NCI-H446 (cell line): ENCODE results near the gene PUS10.
"Not testable (repeated sequence)": the region's sequence is repeated elsewhere in the genome, so short reads cannot be mapped to it uniquely, and the experiment has no call there.

Experiments used
- DNase-seq, 2 experiments: peaks; one replicate each; lab custom pipeline; 2025; lab: John Stamatoyannopoulos, UW

The PUS10 gene, protein sequence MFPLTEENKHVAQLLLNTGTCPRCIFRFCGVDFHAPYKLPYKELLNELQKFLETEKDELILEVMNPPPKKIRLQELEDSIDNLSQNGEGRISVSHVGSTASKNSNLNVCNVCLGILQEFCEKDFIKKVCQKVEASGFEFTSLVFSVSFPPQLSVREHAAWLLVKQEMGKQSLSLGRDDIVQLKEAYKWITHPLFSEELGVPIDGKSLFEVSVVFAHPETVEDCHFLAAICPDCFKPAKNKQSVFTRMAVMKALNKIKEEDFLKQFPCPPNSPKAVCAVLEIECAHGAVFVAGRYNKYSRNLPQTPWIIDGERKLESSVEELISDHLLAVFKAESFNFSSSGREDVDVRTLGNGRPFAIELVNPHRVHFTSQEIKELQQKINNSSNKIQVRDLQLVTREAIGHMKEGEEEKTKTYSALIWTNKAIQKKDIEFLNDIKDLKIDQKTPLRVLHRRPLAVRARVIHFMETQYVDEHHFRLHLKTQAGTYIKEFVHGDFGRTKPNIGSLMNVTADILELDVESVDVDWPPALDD

DNA sequence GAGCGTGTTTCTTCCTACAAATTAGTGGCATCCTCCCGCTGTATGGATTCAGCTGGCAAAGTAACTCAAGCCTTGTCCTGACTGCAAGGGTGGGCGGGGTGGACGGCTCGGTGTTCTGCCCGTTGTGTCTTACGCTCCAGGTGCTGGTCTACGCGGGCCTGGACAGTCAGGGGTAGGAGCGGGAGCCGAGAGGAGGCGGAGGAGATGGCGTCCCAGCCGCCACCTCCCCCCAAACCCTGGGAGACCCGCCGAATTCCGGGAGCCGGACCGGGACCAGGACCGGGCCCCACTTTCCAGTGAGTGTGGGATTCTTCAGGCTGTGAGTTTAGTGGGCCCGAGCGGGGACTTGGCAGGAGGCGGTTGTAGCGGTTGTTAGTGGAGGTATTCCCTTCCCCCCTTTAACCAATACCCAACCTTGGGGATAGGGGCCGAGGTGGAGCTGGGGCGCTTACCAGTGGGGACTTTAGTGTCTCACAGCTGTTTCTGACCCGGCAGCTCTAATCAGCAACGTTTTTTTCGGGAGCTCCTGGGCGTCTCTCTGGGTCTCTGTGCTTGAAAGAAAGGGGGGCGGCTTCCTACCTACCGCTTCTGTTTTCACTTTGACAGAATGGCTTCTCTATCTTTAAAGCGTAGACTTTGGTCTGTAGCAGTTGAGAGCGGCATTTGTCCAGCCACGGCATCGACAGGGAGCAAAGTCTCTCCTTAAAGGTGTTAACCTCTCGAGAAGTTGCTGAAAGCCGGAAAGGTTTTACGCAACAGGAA lies at the start of gene PUS10, which contains the start of gene PEX13:
PUS10 (minus strand) TSS at position 700 of the 762 bp plus-strand sequence. CDS start 6,365 bp downstream, outside the sequence.
PEX13 (plus strand) TSS at position 165 of the 762 bp plus-strand sequence; CDS start at position 205, 40 bp downstream.
- DNase-seq, result peak; percentile 72 to 78

DNA sequence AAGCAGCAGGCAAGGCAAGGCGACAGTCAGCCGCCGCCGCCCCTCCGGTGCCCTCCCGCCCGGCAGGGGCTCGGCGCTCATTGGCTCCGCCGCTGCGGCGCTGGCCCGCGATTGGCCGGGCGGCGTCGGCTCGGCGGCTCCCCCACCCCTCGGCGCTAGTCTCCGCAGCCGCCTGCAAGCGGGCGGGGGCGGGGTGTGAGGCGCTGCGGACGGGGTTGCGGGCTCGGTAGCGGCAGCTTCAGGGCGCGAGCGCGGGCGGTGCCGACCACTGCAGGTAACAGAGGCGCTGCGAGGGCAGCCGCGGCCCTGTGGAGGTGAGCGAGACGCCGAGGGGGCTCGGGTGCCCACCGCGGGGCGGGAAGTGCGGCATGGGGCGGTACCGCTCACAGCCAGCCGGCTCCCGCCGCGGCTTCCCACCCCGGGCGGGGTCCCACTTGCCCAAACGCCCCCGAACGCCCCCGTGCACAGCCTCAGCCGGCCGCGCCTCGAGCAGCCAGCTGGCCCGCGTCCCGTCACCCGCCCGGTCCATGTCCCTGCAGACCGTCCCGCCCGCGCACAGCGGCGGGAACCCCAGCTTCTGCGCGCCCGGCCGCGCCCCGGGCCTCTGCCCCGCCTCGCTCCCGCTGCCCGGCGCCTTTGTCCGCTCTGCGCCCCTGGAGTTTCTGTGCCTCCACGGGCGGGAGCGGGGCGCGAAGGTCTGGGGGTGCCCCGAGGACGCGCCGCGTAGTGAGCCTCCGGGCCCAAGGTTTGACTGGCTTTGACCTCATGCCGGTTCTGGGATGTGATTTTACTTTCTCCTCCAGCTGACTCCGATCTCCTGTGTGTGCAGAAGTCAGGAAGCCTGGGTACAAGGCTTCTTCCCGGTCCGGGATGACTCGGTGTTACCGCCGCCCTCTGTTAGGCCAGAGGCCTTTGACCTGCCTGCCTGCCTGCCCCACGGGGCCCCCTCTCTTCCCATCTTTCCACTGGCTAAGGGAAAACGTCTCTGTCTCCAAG lies 48.0 kb upstream of the PUS10 start, which contains the start of gene SANBR:
SANBR (plus strand) TSS at position 158 of the 996 bp plus-strand sequence. CDS start 4,480 bp downstream, outside the sequence.
- DNase-seq, result peak; percentile 67 to 90

DNA sequence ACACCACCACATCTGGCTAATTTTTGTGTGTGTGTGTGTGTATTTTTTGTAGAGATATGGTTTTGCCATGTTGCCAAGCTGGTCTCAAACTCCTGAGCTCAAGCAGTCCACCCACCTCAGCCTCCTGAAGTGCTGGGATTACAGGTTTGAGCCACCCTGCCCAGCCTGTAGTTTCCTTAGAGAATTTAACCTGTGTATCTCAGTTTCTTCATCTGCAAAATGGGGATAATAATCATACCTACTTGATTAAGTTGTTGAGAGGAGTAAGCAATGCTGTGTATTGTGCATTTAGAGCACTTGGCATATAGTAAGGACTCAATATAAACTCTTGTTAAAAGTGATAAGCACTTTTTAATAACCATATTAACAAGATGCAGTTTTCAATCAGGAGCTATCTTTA lies 41.3 kb upstream of the PUS10 start:
- no peak for DNase-seq

DNA sequence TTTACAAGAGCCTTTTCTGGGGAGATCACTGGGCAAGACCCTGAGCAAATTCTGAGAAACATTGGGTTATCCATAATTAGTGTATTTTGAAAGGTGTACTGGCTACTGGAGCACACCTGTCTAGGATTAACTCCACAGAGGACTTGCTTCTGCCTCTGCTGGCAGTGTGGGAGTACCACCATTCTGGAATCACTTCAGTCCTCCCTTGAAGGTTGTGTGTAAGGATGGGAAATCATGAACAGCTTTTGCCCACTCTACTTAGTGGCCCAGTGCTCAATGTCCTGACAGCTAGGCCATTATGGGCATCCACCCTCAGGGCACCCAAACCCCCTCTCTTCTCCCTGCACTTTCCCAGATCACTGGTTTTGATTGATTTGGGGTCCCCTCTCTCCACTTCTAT lies 39.5 kb upstream of the PUS10 start:
- DNase-seq, result no peak

DNA sequence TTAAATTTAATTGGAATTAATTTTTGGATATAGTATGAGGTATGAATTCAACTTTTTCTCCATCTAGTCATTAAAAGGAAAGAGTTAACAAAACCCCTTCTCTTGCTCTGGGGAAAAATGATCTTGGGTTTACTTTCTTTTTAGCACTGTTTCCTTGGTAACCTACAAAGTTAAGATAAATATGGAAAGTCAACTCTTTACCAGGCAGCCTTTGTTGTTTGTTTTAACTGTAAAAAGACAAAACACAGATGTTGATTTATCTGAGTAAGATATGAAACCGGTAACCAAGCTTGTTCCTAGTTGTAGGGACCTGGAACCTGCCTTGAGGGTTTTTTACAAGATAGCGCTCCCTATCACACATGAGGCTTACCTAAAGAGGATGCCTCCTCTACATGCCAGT lies 37.5 kb upstream of the PUS10 start:
- DNase-seq, result no peak

DNA sequence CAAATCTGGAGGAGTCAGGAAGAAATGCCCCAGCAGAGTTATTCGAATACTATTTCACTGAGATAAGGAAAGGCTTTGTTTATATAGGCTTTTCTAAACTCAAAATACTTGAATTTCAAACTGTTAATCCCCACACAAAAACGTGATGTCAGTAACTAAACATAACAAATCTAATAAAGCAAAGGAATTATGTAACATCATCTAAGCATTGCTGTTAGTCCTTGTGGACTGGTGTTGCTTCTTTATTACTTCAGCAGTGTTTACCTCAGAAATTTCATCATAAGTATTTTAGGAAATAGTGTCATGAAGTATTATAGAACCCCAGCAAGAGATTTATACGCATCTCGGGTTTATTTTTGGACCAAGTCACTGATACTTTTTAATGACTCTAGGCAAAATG lies 27.9 kb upstream of the PUS10 start:
- no peak for DNase-seq

DNA sequence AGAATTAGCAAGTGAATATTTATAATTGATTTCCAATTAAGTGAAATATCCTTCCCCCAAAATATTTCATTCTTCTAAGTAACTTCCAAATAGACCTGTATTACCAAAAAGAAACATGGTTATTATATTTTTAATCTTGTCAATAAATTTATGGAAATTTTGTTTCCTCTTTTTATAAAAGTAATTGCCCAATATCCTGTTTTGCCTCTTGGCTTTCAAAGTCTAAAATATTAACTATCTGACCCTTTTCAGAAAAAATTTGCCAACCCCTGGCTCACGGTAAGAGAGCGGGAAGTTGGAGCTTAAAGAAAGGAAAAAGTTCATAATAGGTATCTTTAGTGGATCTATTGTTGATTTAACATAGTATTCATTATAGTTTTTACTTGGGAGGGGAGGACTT lies 27.2 kb upstream of the PUS10 start:
- DNase-seq, result no peak

DNA sequence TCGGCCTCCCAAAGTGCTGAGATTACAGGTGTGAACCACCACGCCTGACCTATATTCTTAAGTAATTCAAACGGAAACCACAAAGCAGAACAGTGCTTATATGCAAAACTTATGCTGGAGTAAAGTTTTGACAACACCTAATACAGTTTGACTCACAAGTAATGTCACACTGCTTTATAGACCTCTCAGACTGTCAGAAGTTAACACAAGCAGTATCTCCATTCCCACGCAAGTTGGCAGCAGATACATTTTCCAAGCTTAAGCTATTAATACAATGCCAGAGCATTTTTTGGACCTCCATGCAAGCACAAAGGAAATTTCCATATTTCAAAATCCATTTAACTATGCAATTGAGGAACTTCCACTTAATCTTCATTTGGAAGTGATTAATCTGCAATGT lies 26.6 kb upstream of the PUS10 start:
- DNase-seq, result no peak

DNA sequence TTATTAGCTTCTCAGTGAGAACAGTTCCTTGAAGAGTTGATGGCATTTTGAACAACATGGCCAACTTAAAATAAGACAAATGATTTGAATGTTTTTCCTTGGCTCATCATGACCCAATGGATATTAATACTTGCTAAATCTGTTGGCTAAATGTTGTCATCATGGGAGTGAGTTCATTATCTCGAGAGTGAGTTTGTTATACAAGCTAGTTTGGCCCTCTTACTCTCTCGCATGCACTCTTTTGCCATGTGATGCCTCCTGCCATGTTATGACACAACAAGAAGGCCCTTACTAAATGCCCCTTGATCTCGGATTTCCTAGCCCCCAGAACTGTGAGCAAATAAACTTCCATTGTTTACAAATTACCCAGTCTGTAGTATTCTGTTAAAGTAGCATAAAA lies 24.8 kb upstream of the PUS10 start:
- DNase-seq, result no peak

DNA sequence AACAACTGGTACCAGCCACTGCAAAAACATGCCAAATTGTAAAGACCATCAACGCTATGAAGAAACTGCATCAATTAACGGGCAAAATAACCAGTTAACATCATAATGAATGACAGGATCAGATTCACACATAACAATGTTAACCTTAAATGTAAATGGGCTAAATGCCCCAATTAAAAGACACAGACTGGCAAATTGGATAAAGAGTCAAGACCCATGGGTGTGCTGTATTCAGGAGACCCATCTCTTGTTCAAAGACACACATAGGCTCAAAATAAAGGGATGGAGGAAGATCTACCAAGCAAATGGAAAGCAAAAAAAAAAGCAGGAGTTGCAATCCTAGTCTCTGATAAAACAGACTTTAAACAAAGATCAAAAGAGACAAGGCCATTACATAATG lies 18.6 kb upstream of the PUS10 start:
- DNase-seq, result not testable (repeated sequence)

DNA sequence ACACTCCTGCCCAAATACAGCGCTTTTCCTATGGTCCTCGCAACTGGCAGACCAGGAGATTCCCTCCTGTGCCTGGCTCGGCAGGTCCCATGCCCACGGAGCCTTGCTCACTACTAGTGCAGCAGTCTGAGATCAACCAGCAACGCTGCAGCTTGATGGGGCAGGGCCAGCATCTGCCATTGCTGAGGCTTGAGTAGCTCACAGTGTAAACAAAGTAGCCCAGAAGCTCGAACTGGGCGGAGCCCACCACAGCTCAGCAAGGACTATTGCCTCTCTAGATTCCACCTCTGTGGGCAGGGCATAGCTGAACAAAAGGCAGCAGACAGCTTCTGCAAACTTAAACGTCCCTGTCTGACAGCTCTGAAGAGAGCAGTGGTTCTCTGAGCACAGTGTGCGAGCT lies 16.5 kb upstream of the PUS10 start:
- DNase-seq, result not testable (repeated sequence)

DNA sequence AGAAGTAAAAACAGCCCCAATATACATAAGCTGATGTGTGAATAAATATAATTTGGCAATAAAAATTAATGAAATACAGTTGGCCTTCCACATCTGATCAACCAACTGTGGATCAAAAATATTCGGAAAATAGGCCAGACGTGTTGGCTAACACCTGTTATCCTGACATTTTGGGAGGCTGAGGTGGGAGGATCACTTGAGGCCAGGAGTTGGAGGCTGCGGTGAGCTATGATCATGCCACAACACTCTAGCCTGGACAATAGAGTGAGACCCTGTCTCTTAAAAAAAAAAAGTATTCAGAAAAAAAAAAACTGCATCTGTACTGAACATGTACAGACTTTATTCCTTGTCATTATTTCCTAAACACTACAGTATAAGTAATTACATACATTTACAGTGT lies 11.5 kb upstream of the PUS10 start:
- no peak for DNase-seq

DNA sequence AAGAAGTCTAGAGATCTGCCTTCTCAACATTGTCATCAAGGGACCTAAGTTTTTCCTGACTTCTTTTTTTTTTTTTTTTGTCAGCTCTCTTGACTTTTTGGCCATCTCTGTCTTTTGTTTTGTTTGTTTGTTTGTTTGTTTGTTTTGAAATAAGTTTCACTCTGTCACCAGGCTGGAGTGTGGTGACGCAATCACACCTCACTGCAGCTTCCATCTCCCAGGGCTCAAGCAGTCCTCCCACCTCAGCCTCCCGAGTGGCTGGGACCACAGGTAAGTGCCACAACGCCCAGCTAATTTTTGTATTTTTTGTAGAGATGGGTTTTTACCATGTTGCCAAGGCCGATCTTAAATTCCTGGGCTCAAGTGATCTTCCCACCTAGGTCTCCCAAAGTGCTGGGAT lies 5.6 kb upstream of the PUS10 start:
- DNase-seq, result no peak

DNA sequence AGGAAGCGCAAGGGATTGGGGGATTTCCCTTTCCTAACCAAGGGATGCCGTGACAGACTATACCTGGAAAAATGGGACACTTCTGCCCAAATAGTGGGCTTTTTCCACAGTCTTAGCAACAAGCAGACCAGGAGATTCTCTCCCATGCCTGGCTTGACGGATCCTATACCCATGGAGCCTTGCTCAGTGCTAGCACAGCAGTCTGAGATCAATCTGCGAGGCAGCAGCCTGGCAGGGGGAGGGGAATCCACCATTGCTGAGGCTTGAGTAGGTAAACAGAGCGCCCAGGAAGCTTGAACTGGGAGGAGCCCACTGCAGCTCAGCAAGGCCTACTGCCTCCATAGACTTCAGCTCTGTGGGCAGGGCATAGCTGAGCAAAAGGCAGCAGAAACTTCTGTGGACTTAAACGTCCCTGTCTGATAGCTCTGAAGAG lies 3.2 kb upstream of the PUS10 start:
- DNase-seq, result no peak

DNA sequence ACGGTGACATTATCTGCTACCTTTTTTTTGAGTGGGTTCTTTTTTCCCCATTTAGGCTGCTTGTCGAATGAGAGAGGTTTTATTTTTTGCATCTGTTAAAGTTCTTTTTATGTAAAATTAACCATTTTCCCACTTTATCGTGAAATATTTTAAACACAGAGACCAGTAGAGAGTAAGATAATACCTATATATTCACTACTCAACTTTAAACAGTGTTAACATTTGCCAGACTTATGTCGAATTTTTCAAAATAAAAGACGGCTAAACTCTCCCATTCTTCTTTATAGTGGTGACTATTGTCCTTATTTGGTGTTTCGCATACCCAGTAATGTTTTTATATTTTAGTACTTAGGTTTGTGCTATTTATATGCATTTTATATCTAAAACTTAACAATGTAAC lies 743 bp upstream of the PUS10 start:
- DNase-seq, result no peak

DNA sequence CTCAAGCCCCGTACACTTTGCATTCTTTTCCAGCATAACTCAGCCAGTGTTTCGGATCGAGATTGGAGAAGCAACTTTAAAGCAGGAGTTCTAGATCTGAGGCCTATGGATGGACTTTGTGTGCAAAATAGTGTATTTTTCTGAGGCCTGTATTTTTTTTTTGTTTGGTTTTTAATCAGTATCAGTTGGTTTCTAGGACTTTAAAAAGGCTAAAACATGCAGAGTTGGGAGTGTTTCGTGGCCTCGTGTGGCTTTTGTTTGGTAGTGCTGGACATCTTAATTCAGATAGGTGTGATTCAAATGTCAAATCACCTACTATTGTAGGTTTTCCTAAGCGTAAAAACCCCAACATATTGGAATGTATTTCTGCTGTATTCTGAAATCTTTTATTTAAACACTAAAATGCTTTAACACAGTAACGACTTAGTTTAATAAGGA lies 282 bp upstream of the PUS10 start:
- no peak for DNase-seq

DNA sequence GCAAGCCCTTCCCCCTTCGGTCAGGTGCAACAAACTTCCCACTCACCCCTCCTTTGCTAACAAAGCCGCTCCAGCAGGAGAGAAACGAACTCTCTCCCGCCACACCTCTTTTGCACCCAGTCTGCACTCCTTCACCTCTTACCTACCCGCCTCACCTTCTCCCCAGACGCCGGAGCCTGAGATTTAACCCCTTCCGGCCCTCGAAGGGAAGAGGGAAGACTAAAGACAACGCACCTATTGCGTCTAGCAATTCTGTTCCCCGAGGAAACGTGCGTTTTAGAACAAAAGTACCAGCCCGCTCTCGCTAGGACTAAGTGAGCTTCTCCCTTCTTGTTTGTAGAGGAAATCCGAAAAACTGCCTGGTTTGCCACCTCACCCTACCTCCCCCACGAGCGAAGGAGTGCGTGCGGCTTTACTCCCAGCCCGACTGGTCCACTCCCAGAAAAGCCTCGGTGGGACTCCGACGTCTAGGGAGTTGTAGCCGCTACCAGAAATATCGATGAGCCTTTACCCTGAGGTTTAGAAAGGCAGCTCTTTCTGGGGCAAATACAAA lies 976 bp downstream of the PUS10 start:
- DNase-seq, result peak; percentile 79 to 83

DNA sequence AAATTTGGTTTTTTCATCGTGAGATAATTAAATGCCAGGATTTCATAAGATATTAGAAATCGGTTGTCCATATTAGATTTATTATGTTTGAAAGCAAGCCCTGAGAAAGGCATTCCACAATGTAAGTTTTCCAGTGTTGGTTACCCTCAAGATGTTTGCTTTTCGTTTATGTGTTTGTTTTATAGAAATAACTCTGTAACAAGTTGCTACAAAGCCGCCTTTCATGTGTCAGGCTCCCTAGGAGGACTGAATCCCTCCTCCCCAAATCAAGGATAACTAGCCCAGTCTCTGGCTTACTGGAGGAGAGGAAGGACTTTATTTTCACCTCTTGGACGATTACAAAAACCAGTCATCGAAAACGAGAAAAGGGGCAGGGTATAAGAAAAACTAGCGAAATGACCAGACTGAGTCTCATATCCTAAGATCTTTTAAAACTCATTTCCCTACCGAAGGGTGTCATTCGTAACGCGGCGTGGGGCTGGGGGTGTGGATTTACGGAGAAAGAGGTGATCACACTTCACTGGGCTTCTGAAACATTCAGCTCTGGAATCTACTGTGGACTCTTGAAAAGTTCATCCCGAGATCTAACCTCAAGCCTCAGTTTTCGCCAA lies 1.6 kb downstream of the PUS10 start:
- no peak for DNase-seq

DNA sequence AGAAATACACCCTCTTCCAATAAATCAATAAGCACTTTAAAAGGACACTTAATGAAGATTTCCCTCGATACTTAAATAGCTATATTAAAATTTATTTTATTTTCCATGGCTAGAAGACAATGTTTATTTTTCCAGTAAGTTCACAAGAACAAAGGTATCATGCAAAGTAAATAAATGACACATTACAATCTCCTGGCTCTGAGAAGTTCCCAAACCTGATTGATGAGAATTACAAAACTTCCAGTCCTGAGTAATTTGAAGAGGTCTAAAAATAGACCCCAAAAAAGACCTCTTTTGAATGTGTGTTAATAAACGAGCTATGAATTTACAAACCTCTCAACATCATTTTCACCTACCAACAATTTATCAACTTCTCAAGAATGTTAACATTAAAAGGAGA lies 2.1 kb downstream of the PUS10 start:
- DNase-seq, result no peak

DNA sequence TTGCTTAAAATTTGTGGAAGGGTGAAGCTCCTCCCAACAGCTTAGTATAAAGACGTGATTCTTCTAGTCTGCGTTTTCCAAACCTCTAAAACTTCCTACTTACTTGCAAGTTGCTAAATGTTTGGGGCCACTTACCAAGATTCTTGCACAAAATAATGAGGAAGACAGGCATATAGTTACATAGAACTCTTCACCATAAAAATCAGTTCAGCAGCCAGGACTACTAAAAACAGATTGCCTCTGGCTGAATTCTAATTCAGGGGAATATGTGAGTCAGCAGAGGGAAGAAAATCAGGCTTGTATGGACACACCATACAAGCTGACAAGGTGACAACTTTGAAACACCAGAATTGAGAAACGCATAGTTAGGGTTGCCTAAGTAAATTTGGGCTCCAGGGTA lies 3.3 kb downstream of the PUS10 start:
- DNase-seq, result no peak

DNA sequence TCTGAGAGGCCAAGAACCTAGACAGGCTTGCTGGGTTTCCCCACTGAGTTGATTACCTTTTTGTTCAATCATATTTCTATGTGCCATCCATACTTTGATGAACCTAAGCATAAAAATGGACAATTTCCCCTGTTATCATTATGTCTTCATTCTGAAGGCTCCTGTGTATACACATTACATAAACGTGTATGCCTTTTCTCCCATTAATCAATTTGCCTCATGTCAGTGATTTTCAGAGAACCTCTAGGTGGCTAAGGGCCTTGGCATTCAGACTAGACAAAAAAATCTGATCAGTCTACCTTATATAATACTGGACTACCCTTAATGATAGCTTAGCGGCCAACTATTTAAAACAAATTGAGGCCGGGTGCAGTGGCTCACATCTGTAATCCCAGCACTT lies 4.7 kb downstream of the PUS10 start:
- no peak for DNase-seq
